OCI-LY7 (cell line): ENCODE data around the gene FLNB. TPM values are rescaled to one million over a fixed set of nuclear protein-coding genes. Genes with fewer than 3 reads are reported as not detected.

Source experiments
- BruUV-seq: library from RNA; stranded (reverse); fragments of 400-500 nt; replicated peaks from 2 replicates; lab custom pipeline; 2021; lab: Mats Ljungman, UMichigan
- CTCF ChIA-PET: fragments of 300-600 bp; sonication (Branson Sonifier 250); formaldehyde crosslinking; loops from one replicate; lab custom pipeline; 2022; ENCODE audit warnings: antibody characterized with exemption; ENCODE audit not compliant: unreplicated experiment; lab: Charles Lee
- POLR2A ChIA-PET: fragments of 300-600 bp; sonication (Branson Sonifier 250); formaldehyde crosslinking; loops from one replicate; lab custom pipeline; 2022; ENCODE audit warnings: antibody characterized with exemption; lab: Charles Lee
- DNase-seq: peaks from one replicate; pipeline ENCODE4 v3.0.0-alpha.2; 2015; ENCODE audit warnings: low spot score
- H2AFZ ChIP-seq: fragments of 200-600 bp; sonication (generic), shearing (Covaris generic); 2 replicates; pipeline ENCODE4 v1.6.1; 2014; ENCODE audit warnings: mild to moderate bottlenecking, antibody characterized with exemption, low read length, moderate library complexity
- H3K27ac ChIP-seq: fragments of 200-600 bp; sonication (generic); 2 replicates; pipeline ENCODE4 v1.5.1; 2014; ENCODE audit warnings: mixed run types, low read depth, mild to moderate bottlenecking, moderate library complexity, low read length, inconsistent platforms; ENCODE audit not compliant: poor library complexity, severe bottlenecking
- H3K36me3 ChIP-seq: fragments of 200-600 bp; sonication (generic); 2 replicates; pipeline ENCODE4 v1.6.1; 2014; ENCODE audit warnings: mild to moderate bottlenecking, antibody characterized with exemption, low read length, moderate library complexity, mixed read lengths; ENCODE audit not compliant: insufficient read depth
- H3K4me1 ChIP-seq: fragments of 200-600 bp; sonication (generic); 2 replicates; pipeline ENCODE4 v1.5.1; 2014; ENCODE audit warnings: mild to moderate bottlenecking, low read length; ENCODE audit not compliant: insufficient read depth, poor library complexity, severe bottlenecking
- H3K4me2 ChIP-seq: fragments of 200-600 bp; sonication (generic); 2 replicates; pipeline ENCODE4 v1.6.1; 2014; ENCODE audit warnings: mild to moderate bottlenecking, low read length
- H3K4me3 ChIP-seq: fragments of 200-600 bp; sonication (generic); 2 replicates; pipeline ENCODE4 v1.5.1; 2014; ENCODE audit warnings: mild to moderate bottlenecking, low read depth, low read length; ENCODE audit not compliant: poor library complexity, severe bottlenecking
- H3K79me2 ChIP-seq: fragments of 200-600 bp; sonication (generic); 2 replicates; pipeline ENCODE4 v1.6.1; 2016; ENCODE audit warnings: low read depth, mild to moderate bottlenecking, low read length, moderate library complexity, mixed read lengths; ENCODE audit not compliant: insufficient read depth
- H3K9me2 ChIP-seq: fragments of 200-600 bp; sonication (generic); 2 replicates; pipeline ENCODE4 v1.6.1; 2016; ENCODE audit warnings: mild to moderate bottlenecking, low read length, mixed read lengths; ENCODE audit not compliant: insufficient read depth
- H3K9me3 ChIP-seq: fragments of 200-600 bp; sonication (generic); 2 replicates; pipeline ENCODE4 v1.6.1; 2014; ENCODE audit warnings: mild to moderate bottlenecking, mixed run types, low read length, mixed read lengths
- H4K20me1 ChIP-seq: fragments of 200-600 bp; sonication (generic); 2 replicates; pipeline ENCODE4 v1.6.1; 2014; ENCODE audit warnings: mild to moderate bottlenecking, antibody characterized with exemption, low read length, moderate library complexity, mixed read lengths; ENCODE audit not compliant: insufficient read depth
- CTCF ChIP-seq: fragments of 200-600 bp; sonication (generic); conservative IDR thresholded peaks from 2 replicates; pipeline ENCODE4 v1.5.1; 2014; ENCODE audit warnings: mild to moderate bottlenecking, antibody characterized with exemption, low read length, moderate library complexity, mixed read lengths
- EZH2phosphoT487 ChIP-seq: fragments of 200-600 bp; sonication (generic); IDR thresholded peaks from 2 replicates; pipeline ENCODE4 v1.6.1; 2018; ENCODE audit warnings: low read depth, borderline replicate concordance, mild to moderate bottlenecking, mixed run types, antibody characterized with exemption, low read length, moderate library complexity, mixed read lengths
- intact Hi-C: fragments of 100-400 bp; cut with micrococcal nuclease; formaldehyde crosslinking; loops from one replicate; pipeline ENCODE4 v1.10.0; 2022; ENCODE audit not compliant: unreplicated experiment
- total RNA-seq, 2 experiments: library from RNA; depleted of rRNA in 1 of 2; stranded (reverse); fragments of >200 nt in 1 of 2; shearing (Covaris generic) in 1 of 2; gene quantifications; 2 replicates each; pipeline ENCODE4 v1.2.3, GENCODE V29; 2014 to 2022

Gene FLNB
- total RNA-seq, 2 experiments from 2014 or later, result 29.9 to 39.1 TPM

GRCh38 chr3:58102976-58103451 is 94.8 kb downstream of the FLNB start:
- Histone ChIP-seq H3K9me3 (no peaks in the 10 kb centered on the region), H3K9me2 (no peaks in the 10 kb centered on the region), H2AFZ (no peak overlapping the region), H3K36me3 (peaks cover 39% of the 10 kb centered on the region; the same call in 1 of the 2 replicates), H3K4me3 (no peak overlapping the region), H4K20me1 (no peaks in the 10 kb centered on the region), H3K27ac (no peak overlapping the region), H3K4me1 (no peaks in the 10 kb centered on the region), H3K4me2 (no peak overlapping the region), H3K79me2 (no peaks in the 10 kb centered on the region)
- TF ChIP-seq EZH2phosphoT487 (no peak), CTCF (no peak)
- no TSS peak for BruUV-seq
- DNase-seq, result no peak
- ChIA-PET CTCF (interaction anchor here (0.5 kb wide), 1 partner anchor 230 kb away, joined by 5 read pairs; the partner anchor contains the start of gene PXK), POLR2A (interaction anchor here (0.6 to 0.7 kb wide), 2 partner anchors 21 to 890 kb away, joined by 3 to 4 read pairs; no protein-coding TSS in a partner anchor)
- intact Hi-C loops, result no loop called here

- intact Hi-C loops, result no loop called here
- Histone ChIP-seq H3K9me3 (no peaks in the 10 kb centered on the region), H4K20me1 (no peaks in the 10 kb centered on the region), H3K79me2 (no peaks in the 10 kb centered on the region), H3K36me3 (peaks cover 37% of the 10 kb centered on the region; the same call in 1 of the 2 replicates), H3K9me2 (no peaks in the 10 kb centered on the region), H2AFZ (no peak overlapping the region), H3K4me3 (no peak overlapping the region), H3K27ac (no peak overlapping the region), H3K4me1 (no peaks in the 10 kb centered on the region), H3K4me2 (no peak overlapping the region)
- ChIA-PET CTCF (no interaction called here), POLR2A (no interaction called here)
- BruUV-seq, result no TSS peak
- DNase-seq, result no peak
- TF ChIP-seq CTCF, result no peak
- TF ChIP-seq EZH2phosphoT487, result no peak
Observed at GRCh38 chr3:58104151-58104550, 95.9 kb downstream of the FLNB start.

DNA sequence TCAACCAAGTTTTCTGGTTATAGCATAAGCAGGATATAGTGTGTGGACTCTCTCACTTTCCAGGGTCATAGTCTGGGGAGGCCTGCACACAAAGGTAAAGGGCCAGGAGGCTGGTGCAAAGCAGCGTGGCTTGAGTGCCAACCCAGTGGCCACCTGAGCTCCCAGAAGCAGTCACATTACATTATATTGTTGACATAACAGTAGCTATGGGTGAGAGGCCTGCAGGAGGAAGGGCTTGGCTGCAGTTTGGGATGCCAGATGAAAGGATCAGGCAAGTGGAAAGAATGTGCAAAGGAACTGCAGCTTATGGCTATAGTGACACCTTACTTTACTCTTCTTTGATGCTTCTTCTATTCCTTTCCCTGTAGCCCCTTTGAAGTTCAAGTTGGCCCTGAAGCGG is 96.5 kb downstream of the FLNB start:
- Histone ChIP-seq H4K20me1 (no peaks in the 10 kb centered on the region), H2AFZ (no peak overlapping the region), H3K4me2 (no peak overlapping the region), H3K36me3 (peaks cover 42% of the 10 kb centered on the region), H3K27ac (no peak overlapping the region), H3K4me3 (no peak overlapping the region), H3K79me2 (no peaks in the 10 kb centered on the region), H3K9me3 (no peaks in the 10 kb centered on the region), H3K9me2 (no peaks in the 10 kb centered on the region), H3K4me1 (no peaks in the 10 kb centered on the region)
- no peak for DNase-seq
- intact Hi-C loops, result no loop called here
- BruUV-seq, result no TSS peak
- POLR2A ChIA-PET, result no interaction called here
- TF ChIP-seq EZH2phosphoT487 (no peak), CTCF (no peak)
- CTCF ChIA-PET, result no interaction called here
